K562 (cell line): Measurements from ENCODE around the gene HDAC10. TPM values are rescaled to one million over a fixed set of nuclear protein-coding genes. Genes with fewer than 3 reads are reported as not detected.

ENCODE experiments used
- ARID4B ChIP-seq: sonication (generic); formaldehyde crosslinking; IDR thresholded peaks from 2 replicates; pipeline ENCODE4 v1.8.0; 2022; ENCODE audit warnings: mild to moderate bottlenecking, missing genetic modification reagents
- CCNT2 ChIP-seq: IDR thresholded peaks from 2 replicates; pipeline ENCODE4 v1.6.1; 2011; ENCODE audit warnings: borderline replicate concordance, low read depth, mild to moderate bottlenecking, moderate library complexity, mixed read lengths, low read length; ENCODE audit not compliant: insufficient read length; ENCODE audit errors: extremely low read depth
- E2F6 ChIP-seq, 2 experiments: IDR thresholded peaks; 2 replicates each; pipeline ENCODE4 v1.6.1; 2011; ENCODE audit warnings: borderline replicate concordance in 1 of 2, control low read depth in 1 of 2, low read depth in 1 of 2, low read length in 1 of 2, mild to moderate bottlenecking in 1 of 2, mixed read lengths in 1 of 2, moderate library complexity in 1 of 2; ENCODE audit not compliant: insufficient read depth in 1 of 2, insufficient read length in 1 of 2, poor library complexity in 1 of 2, severe bottlenecking in 1 of 2; ENCODE audit errors: extremely low read depth in 1 of 2
- ETS1 ChIP-seq: conservative IDR thresholded peaks from 2 replicates; pipeline ENCODE4 v1.6.1; 2011; ENCODE audit warnings: low read depth, mild to moderate bottlenecking, low read length; ENCODE audit not compliant: control insufficient read depth
- HDAC1 ChIP-seq, 2 experiments: fragments of 450-650 bp; IDR thresholded peaks; 2 replicates each; pipeline ENCODE4 v1.6.1; 2016 to 2017; ENCODE audit warnings: inconsistent platforms in 1 of 2, mild to moderate bottlenecking in 1 of 2, moderate library complexity in 1 of 2
- HLTF ChIP-seq: fragments of 450-650 bp; IDR thresholded peaks from 2 replicates; pipeline ENCODE4 v1.6.1; 2016
- ILF3 ChIP-seq: fragments of 450-650 bp; IDR thresholded peaks from 2 replicates; pipeline ENCODE4 v1.6.1; 2018; ENCODE audit warnings: antibody characterized with exemption, mild to moderate bottlenecking, moderate library complexity, borderline replicate concordance
- KLF13 ChIP-seq: fragments of 450-650 bp; IDR thresholded peaks from 2 replicates; pipeline ENCODE4 v1.6.1; 2016; ENCODE audit warnings: missing genetic modification characterization, low read depth, mild to moderate bottlenecking, missing compliant biosample characterization, moderate library complexity, borderline replicate concordance
- MAZ ChIP-seq, 2 experiments: fragments of 450-650 bp in 1 of 2; sonication (generic) in 1 of 2; formaldehyde crosslinking; IDR thresholded peaks in 1 of 2; conservative IDR thresholded peaks in 1 of 2; 2 replicates each; pipeline versions ENCODE4 v1.4.0 to v1.5.0; 2020; ENCODE audit warnings: mild to moderate bottlenecking in 1 of 2, missing genetic modification reagents in 1 of 2
- MTA3 ChIP-seq: fragments of 450-650 bp; formaldehyde crosslinking; IDR thresholded peaks from 2 replicates; pipeline ENCODE4 v1.6.1; 2017; ENCODE audit warnings: mild to moderate bottlenecking, borderline replicate concordance
- NKRF ChIP-seq: fragments of 450-650 bp; IDR thresholded peaks from 2 replicates; pipeline ENCODE4 v1.6.1; 2016; ENCODE audit warnings: borderline replicate concordance
- NRF1 ChIP-seq, 2 experiments: fragments of 450-650 bp; IDR thresholded peaks in 1 of 2; conservative IDR thresholded peaks in 1 of 2; 2 replicates each; pipeline ENCODE4 v1.6.1; 2014; ENCODE audit warnings: mild to moderate bottlenecking in 2 of 2
- SP2 ChIP-seq: IDR thresholded peaks from 2 replicates; pipeline ENCODE4 v1.6.1; 2011; ENCODE audit warnings: mild to moderate bottlenecking, low read depth, low read length, moderate library complexity; ENCODE audit not compliant: poor library complexity, severe bottlenecking; ENCODE audit errors: extremely low read depth
- SRF ChIP-seq, 2 experiments: fragments of 250-450, 450-650 bp in 1 of 2; sonication (Bioruptor Pico) in 1 of 2; sonication (generic) in 1 of 2; formaldehyde crosslinking; IDR thresholded peaks; 2 replicates each; pipeline versions ENCODE4 v1.5.0 to v1.5.1; 2020 to 2022; ENCODE audit warnings: mild to moderate bottlenecking in 1 of 2, missing genetic modification reagents in 1 of 2
- ZC3H8 ChIP-seq: fragments of 450-650 bp; IDR thresholded peaks from 2 replicates; pipeline ENCODE4 v1.6.1; 2017
- ZNF263 ChIP-seq: sonication (generic); formaldehyde crosslinking; IDR thresholded peaks from 2 replicates; pipeline ENCODE4 v1.8.0; 2022; ENCODE audit warnings: mild to moderate bottlenecking, missing genetic modification reagents, borderline replicate concordance
- polyA plus RNA-seq, 8 experiments: library from polyadenylated mRNA; depleted of rRNA in 4 of 8; stranded (reverse) in 5 of 8; unstranded in 3 of 8; fragments of >200 nt; fragmentation: Nextera tagmentation in 2 of 8; fragmentation: Illumina TruSeq in 1 of 8; extraction: Ambion mirVana in 2 of 8; extraction: Trizol in 1 of 8; gene quantifications; 2 replicates each; pipeline versions ENCODE4 v1.2.1 to v1.2.3, GENCODE V29; 2011 to 2014; ENCODE audit warnings: inconsistent platforms in 1 of 8, missing spikeins in 1 of 8
- total RNA-seq, 7 experiments: library from RNA; depleted of rRNA in 6 of 7; stranded (reverse); fragments of >200 nt in 6 of 7; fragmentation: Illumina TruSeq in 2 of 7; extraction: Trizol in 2 of 7; gene quantifications; 2 replicates each; pipeline versions ENCODE4 v1.2.1 to v1.2.3, GENCODE V29; 2011 to 2021; ENCODE audit warnings: low replicate concordance in 1 of 7

Gene HDAC10
- total and polyA plus RNA-seq, 9 of the 15 experiments (the other 6 are each of a cell fraction or from before 2014, with no cell fraction given): 0.10 to 44.2 (median 6.5) TPM

- TF ChIP-seq ARID4B (CRISPR knock-in tag) (peak; percentile 96), SRF (CRISPR knock-in tag; IDR thresholded peaks at IDR 0.05) (peak in 1 of 2 experiments; percentile 63; a peak in 2 of 4 replicates), NKRF (peak; percentile 63; the same call in 1 of the 2 replicates), MTA3 (no peak), HLTF (no peak), CCNT2 (no peak), MAZ (CRISPR knock-in tag; conservative IDR thresholded peaks at IDR 0.05 in 1 of 2, IDR thresholded peaks at IDR 0.05 in 1 of 2) (peak; percentile 25 to 83; a peak in 3 of 4 replicates), ZC3H8 (no peak), SP2 (no peak), E2F6 (IDR thresholded peaks at IDR 0.05; ENCODE audit: borderline replicate concordance in 1 of 2, extremely low read depth in 1 of 2, insufficient read depth in 1 of 2, insufficient read length in 1 of 2, low read depth in 1 of 2, low read length in 1 of 2, poor library complexity in 1 of 2, severe bottlenecking in 1 of 2) (no peak), NRF1 (conservative IDR thresholded peaks at IDR 0.05 in 1 of 2, IDR thresholded peaks at IDR 0.05 in 1 of 2) (peak; percentile 64 to 70), KLF13 (no peak), ZNF263 (peak; percentile 70; the same call in 1 of the 2 replicates), ETS1 (0 out of 2 replicates have a peak, but pooled peaks have one; percentile 48), ILF3 (no peak), HDAC1 (IDR thresholded peaks at IDR 0.05) (peak in 1 of 2 experiments; percentile 76; a peak in 2 of 4 replicates)
Measured at GRCh38 chr22:50270666-50271394, 19.8 kb upstream of the HDAC10 start (continued).
